ENCODE data around the gene CDIP1.

CDIP1 gene

GRCh38 chr16:4531811-4532210 lies 6.8 kb downstream of the CDIP1 start:
- POLR2A ChIA-PET: interaction anchor here (1.0 kb wide), 1 partner anchor 86 kb away, joined by 3 read pairs; no protein-coding TSS in a partner anchor
- no peak for DNase-seq (ENCODE audit: extremely low spot score)
- TF ChIP-seq ARNT (IDR thresholded peaks at IDR 0.05): no peak
- no peak for TF ChIP-seq LEF1 (IDR thresholded peaks at IDR 0.05; ENCODE audit: borderline replicate concordance)
- no peak for TF ChIP-seq L3MBTL2 (conservative IDR thresholded peaks at IDR 0.05)
- no peak for TF ChIP-seq PKNOX1 (IDR thresholded peaks at IDR 0.05)
- TF ChIP-seq FOXA1 (IDR thresholded peaks at IDR 0.05): no peak
- TF ChIP-seq CTBP1 (IDR thresholded peaks at IDR 0.05; ENCODE audit: borderline replicate concordance): no peak
- no peak for TF ChIP-seq NFRKB (IDR thresholded peaks at IDR 0.05)
- no peak for TF ChIP-seq TARDBP (IDR thresholded peaks at IDR 0.05)
- TF ChIP-seq ELF4 (IDR thresholded peaks at IDR 0.05): no peak
- TF ChIP-seq ZNF384 (IDR thresholded peaks at IDR 0.05): no peak
- TF ChIP-seq FOXK2 (IDR thresholded peaks at IDR 0.05): no peak
- no peak for TF ChIP-seq HDGF (IDR thresholded peaks at IDR 0.05; ENCODE audit: borderline replicate concordance)
- CTCF ChIA-PET: interaction anchor here (1.2 kb wide), 1 partner anchor 14 kb away, joined by 4 read pairs; no protein-coding TSS in a partner anchor

- TF ChIP-seq SP1 (IDR thresholded peaks at IDR 0.05): no peak
- no peak for TF ChIP-seq BHLHE40 (IDR thresholded peaks at IDR 0.05; ENCODE audit: borderline replicate concordance)
- no peak for TF ChIP-seq FOXM1 (IDR thresholded peaks at IDR 0.05; ENCODE audit: borderline replicate concordance)
- no peak for TF ChIP-seq NFRKB (IDR thresholded peaks at IDR 0.05)
- TF ChIP-seq TARDBP (IDR thresholded peaks at IDR 0.05): no peak
- no peak for TF ChIP-seq FOXK2 (IDR thresholded peaks at IDR 0.05)
- TF ChIP-seq CTBP1 (IDR thresholded peaks at IDR 0.05; ENCODE audit: borderline replicate concordance): no peak
- TF ChIP-seq FOXA1 (IDR thresholded peaks at IDR 0.05): no peak
- TF ChIP-seq L3MBTL2 (conservative IDR thresholded peaks at IDR 0.05): no peak
- DNase-seq (ENCODE audit: extremely low spot score): peak; percentile 37
- POLR2A ChIA-PET: no interaction called here
- CTCF ChIA-PET: interaction anchor here (1.6 kb wide), 1 partner anchor 11 kb away, joined by 4 read pairs; no protein-coding TSS in a partner anchor
Observed at GRCh38 chr16:4529085-4530060, 9.2 kb downstream of the CDIP1 start.

GRCh38 chr16:4525634-4526277 lies 12.8 kb downstream of the CDIP1 start:
- CTCF ChIA-PET: interaction anchor here (1.5 kb wide), 1 partner anchor 60 kb away, joined by 5 read pairs; no protein-coding TSS in a partner anchor
- no peak for TF ChIP-seq CTBP1 (IDR thresholded peaks at IDR 0.05; ENCODE audit: borderline replicate concordance)
- TF ChIP-seq FOXM1 (IDR thresholded peaks at IDR 0.05; ENCODE audit: borderline replicate concordance): no peak
- no peak for TF ChIP-seq NFRKB (IDR thresholded peaks at IDR 0.05)
- DNase-seq (ENCODE audit: extremely low spot score): no peak
- POLR2A ChIA-PET: no interaction called here

GRCh38 chr16:4525069-4525468 lies 13.5 kb downstream of the CDIP1 start:
- no peak for TF ChIP-seq FOXK2 (IDR thresholded peaks at IDR 0.05)
- no peak for TF ChIP-seq SUZ12 (IDR thresholded peaks at IDR 0.05)
- TF ChIP-seq LEF1 (IDR thresholded peaks at IDR 0.05; ENCODE audit: borderline replicate concordance): no peak
- no peak for TF ChIP-seq NFRKB (IDR thresholded peaks at IDR 0.05)
- no peak for DNase-seq (ENCODE audit: extremely low spot score)
- ChIA-PET CTCF (interaction anchor here (0.7 to 1.5 kb wide), 2 partner anchors 61 to 247 kb away, joined by 4 to 5 read pairs; no protein-coding TSS in a partner anchor), POLR2A (no interaction called here)

- ChIA-PET POLR2A (no interaction called here), CTCF (interaction anchor here (0.7 to 1.5 kb wide), 2 partner anchors 61 to 247 kb away, joined by 4 to 5 read pairs; no protein-coding TSS in a partner anchor)
- TF ChIP-seq ELF4 (IDR thresholded peaks at IDR 0.05): no peak
- TF ChIP-seq FOXA1 (IDR thresholded peaks at IDR 0.05): no peak
- no peak for TF ChIP-seq NFRKB (IDR thresholded peaks at IDR 0.05)
- TF ChIP-seq FOXM1 (IDR thresholded peaks at IDR 0.05; ENCODE audit: borderline replicate concordance): no peak
- no peak for TF ChIP-seq SUZ12 (IDR thresholded peaks at IDR 0.05)
- no peak for TF ChIP-seq BHLHE40 (IDR thresholded peaks at IDR 0.05; ENCODE audit: borderline replicate concordance)
- TF ChIP-seq ARNT (IDR thresholded peaks at IDR 0.05): no peak
- no peak for DNase-seq (ENCODE audit: extremely low spot score)
Observed at GRCh38 chr16:4524571-4524970, 14.0 kb downstream of the CDIP1 start.

- no peak for DNase-seq (ENCODE audit: extremely low spot score)
- POLR2A ChIA-PET: no interaction called here
- CTCF ChIA-PET: no interaction called here
- no peak for TF ChIP-seq TARDBP (IDR thresholded peaks at IDR 0.05)
- TF ChIP-seq FOXK2 (IDR thresholded peaks at IDR 0.05): no peak
- TF ChIP-seq FOXA1 (IDR thresholded peaks at IDR 0.05): no peak
- TF ChIP-seq NFRKB (IDR thresholded peaks at IDR 0.05): no peak
- no peak for TF ChIP-seq ARNT (IDR thresholded peaks at IDR 0.05)
- no peak for TF ChIP-seq L3MBTL2 (conservative IDR thresholded peaks at IDR 0.05)
- TF ChIP-seq CTBP1 (IDR thresholded peaks at IDR 0.05; ENCODE audit: borderline replicate concordance): no peak
- no peak for TF ChIP-seq ZNF384 (IDR thresholded peaks at IDR 0.05)
- TF ChIP-seq ELF4 (IDR thresholded peaks at IDR 0.05): no peak
- no peak for TF ChIP-seq LEF1 (IDR thresholded peaks at IDR 0.05; ENCODE audit: borderline replicate concordance)
- TF ChIP-seq HDGF (IDR thresholded peaks at IDR 0.05; ENCODE audit: borderline replicate concordance): no peak
- TF ChIP-seq BHLHE40 (IDR thresholded peaks at IDR 0.05; ENCODE audit: borderline replicate concordance): no peak
Observed at GRCh38 chr16:4523686-4524085, 14.9 kb downstream of the CDIP1 start.

- ChIA-PET CTCF (no interaction called here), POLR2A (no interaction called here)
- TF ChIP-seq FOXM1 (IDR thresholded peaks at IDR 0.05; ENCODE audit: borderline replicate concordance): no peak
- no peak for TF ChIP-seq SP1 (IDR thresholded peaks at IDR 0.05)
- TF ChIP-seq LEF1 (IDR thresholded peaks at IDR 0.05; ENCODE audit: borderline replicate concordance): no peak
- no peak for TF ChIP-seq ZNF384 (IDR thresholded peaks at IDR 0.05)
- no peak for TF ChIP-seq ARNT (IDR thresholded peaks at IDR 0.05)
- no peak for TF ChIP-seq L3MBTL2 (conservative IDR thresholded peaks at IDR 0.05)
- TF ChIP-seq CTBP1 (IDR thresholded peaks at IDR 0.05; ENCODE audit: borderline replicate concordance): no peak
- TF ChIP-seq ELF4 (IDR thresholded peaks at IDR 0.05): no peak
- no peak for TF ChIP-seq BHLHE40 (IDR thresholded peaks at IDR 0.05; ENCODE audit: borderline replicate concordance)
- TF ChIP-seq NFRKB (IDR thresholded peaks at IDR 0.05): no peak
- TF ChIP-seq SUZ12 (IDR thresholded peaks at IDR 0.05): no peak
- no peak for TF ChIP-seq PKNOX1 (IDR thresholded peaks at IDR 0.05)
- no peak for TF ChIP-seq TARDBP (IDR thresholded peaks at IDR 0.05)
- no peak for TF ChIP-seq FOXK2 (IDR thresholded peaks at IDR 0.05)
- DNase-seq (ENCODE audit: extremely low spot score): no peak
Observed at GRCh38 chr16:4522051-4522581, 16.5 kb downstream of the CDIP1 start.
